ENCODE results near the gene SUPT20HL2.

- TF ChIP-seq, protein P1, sequence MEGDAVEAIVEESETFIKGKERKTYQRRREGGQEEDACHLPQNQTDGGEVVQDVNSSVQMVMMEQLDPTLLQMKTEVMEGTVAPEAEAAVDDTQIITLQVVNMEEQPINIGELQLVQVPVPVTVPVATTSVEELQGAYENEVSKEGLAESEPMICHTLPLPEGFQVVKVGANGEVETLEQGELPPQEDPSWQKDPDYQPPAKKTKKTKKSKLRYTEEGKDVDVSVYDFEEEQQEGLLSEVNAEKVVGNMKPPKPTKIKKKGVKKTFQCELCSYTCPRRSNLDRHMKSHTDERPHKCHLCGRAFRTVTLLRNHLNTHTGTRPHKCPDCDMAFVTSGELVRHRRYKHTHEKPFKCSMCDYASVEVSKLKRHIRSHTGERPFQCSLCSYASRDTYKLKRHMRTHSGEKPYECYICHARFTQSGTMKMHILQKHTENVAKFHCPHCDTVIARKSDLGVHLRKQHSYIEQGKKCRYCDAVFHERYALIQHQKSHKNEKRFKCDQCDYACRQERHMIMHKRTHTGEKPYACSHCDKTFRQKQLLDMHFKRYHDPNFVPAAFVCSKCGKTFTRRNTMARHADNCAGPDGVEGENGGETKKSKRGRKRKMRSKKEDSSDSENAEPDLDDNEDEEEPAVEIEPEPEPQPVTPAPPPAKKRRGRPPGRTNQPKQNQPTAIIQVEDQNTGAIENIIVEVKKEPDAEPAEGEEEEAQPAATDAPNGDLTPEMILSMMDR (IDR thresholded peaks at IDR 0.05): no peak
- TF ChIP-seq EZH2 (IDR thresholded peaks at IDR 0.05; ENCODE audit: borderline replicate concordance, insufficient read depth, low read depth, low read length, poor library complexity, severe bottlenecking): no peak
Observed at GRCh38 chrX:24347881-24348280, 34.0 kb upstream of the SUPT20HL2 start.
